ENCODE measurements around the gene LDB2.
A peak's percentile ranks its signal among the peaks of the same experiment; 100 is the strongest.

Gene LDB2

DNA sequence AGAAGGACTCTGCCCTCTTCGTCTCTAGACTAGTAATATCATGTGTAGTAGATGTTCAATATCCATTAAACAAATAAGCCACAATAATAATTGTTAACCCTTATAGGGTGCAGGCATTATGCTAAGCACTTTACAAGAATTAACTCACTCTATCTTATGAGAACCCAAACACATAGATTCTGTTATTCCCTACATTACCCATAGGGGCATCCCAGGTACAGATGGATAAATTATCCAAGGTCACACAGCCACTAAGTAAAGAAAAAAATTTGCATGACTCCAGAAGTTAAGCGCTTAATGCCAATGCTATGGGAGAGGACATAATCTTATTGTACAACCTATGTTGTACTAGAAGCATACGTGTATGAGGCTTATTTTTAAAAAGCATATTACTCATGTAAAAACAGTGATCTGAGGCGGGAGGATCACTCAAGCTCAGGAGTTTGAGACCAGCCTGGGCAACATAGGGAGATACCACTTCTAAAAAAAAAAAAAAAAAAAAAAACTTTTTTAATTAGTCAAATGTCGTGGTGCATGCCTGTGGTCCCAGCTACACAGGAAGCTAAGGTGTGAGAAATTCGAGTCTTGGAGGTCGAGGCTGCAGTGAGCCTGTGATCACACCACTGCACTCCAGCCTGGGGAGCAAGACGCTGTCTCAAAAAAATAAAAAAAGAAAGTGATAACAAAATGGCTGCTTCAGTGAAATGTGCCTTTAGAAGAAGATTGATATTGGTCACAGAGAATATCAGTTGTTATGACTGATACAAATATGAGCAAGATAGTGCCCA lies 13.6 kb downstream of the LDB2 start:
- no peak for DNase-seq

- no peak for DNase-seq
These were observed 14.6 kb downstream of the LDB2 start for GRCh38 chr4:16883806-16884205.

GRCh38 chr4:16881151-16881884 lies 17.1 kb downstream of the LDB2 start:
- DNase-seq, result no peak

- peak; percentile 68 for DNase-seq
These were observed 23.0 kb downstream of the LDB2 start for GRCh38 chr4:16875487-16875886.

DNA sequence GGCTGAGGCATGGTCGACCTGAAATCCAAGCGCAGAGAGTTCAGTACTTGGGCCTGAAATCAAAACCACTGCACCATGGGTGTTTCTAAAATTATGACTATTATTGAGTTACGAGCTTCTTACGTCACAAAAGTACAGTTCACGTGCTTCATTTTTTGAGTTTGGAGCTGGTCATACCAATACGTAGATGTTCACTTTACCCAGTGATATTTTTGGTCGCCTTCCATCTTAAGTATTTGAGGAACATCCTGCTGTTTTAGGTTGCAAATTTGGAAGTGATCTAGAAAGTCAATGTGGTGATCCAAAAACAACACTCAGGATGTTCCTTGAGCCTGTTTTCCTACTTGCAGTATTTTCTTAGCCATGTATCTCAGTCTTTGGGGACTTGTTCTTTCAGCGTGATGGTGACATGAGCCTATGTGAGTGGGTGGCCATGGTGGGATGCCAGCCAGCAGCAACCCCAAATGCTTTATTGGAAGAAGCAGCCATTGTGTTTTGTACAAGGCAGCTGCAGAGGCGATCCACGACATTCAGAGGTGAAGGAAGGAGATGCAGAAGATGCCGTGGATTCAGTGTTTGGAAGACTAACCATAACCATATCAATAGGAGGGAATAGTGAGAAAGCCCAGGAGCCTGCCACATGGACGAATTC lies 28.7 kb downstream of the LDB2 start:
- no peak for DNase-seq

- no peak for DNase-seq
These were observed 29.8 kb downstream of the LDB2 start for GRCh38 chr4:16868674-16869073.

DNA sequence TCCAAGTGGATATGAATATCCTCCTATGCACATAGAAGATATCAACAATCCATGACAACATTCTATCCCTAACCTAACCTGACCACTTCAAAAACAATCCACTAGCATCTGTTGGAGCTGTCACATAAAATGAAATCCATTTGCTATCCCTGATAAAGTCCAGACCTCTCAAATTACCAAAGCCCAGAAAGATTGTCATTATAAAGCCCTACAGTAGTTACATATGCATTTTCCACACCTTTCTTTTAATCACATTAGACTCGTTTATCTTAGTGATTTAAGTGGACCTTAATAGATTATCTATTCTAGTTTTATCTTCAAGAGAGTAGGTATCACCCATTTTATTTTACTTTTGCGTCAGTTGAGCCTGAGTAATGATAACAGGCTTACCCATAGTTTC lies 30.6 kb downstream of the LDB2 start:
- DNase-seq, result no peak

DNA sequence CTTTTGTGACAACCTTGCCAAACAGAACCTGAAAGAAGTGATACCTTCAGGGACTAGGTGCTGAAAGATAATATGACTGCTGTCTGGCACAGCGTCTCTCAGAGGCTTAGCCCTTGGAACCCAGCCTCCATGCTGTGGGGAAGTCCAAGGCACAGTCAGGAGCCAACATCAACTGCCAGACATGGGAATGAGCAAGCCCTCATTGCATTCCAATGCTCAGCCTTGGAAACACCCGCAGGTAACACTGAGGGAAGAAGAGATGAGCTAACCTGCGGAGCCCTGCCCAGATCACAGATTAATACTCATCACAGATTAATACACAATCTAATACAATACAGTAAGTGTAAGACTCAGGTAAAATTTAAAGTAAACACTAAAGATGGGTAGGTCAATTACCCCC lies 31.5 kb downstream of the LDB2 start:
- no peak for DNase-seq

GRCh38 chr4:16865897-16866283 lies 32.6 kb downstream of the LDB2 start:
- no peak for DNase-seq

- DNase-seq, result no peak
These were observed 33.1 kb downstream of the LDB2 start for GRCh38 chr4:16865209-16865896.

DNA sequence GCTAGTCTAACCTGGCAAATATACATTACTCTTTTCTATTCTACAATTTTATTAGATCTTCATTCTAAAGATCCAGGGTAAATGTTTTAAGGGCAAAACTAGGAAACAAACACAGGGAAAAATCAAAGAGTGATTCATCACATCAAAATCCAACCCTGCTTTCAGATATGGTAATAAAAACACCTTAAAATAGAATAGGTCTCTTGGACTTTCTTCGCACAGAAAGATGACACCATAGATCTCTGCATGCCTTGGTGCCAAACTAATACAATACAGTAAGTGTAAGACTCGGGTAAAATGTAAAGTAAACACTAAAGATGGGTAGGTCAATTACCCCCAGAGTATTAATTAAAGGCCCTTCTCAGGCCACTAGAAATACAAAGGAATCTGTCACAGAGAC lies 34.2 kb downstream of the LDB2 start:
- peak; percentile 3 for DNase-seq

GRCh38 chr4:16862697-16863096 lies 35.7 kb downstream of the LDB2 start:
- no peak for DNase-seq

GRCh38 chr4:16860516-16860915 lies 37.9 kb downstream of the LDB2 start:
- peak; percentile 16 for DNase-seq

GRCh38 chr4:16859031-16859430 lies 39.4 kb downstream of the LDB2 start:
- DNase-seq, result no peak

DNA sequence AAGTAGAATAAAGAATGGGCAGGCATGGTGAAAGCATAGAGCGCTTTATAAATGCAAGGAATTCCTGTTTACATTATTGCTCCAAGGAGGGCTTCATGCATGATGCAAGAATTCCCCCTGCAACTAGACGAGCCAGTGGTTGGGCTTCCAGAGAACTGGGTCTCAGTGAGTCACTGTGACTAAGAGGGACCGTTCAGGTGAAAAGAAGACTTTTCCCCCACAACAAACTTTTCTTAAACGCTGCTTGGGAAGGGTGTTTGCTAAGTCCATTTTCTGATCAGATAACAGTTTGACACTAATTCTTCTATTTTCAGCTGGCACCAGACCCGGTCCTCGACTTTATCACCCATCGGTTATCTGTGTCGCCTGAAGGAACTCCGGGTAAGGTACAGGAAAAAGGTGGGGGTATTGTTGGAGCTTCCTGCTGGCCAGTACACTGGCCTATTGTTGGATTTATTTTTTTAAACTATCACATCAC lies 40.1 kb downstream of the LDB2 start:
- peak; percentile 45 for DNase-seq

DNA sequence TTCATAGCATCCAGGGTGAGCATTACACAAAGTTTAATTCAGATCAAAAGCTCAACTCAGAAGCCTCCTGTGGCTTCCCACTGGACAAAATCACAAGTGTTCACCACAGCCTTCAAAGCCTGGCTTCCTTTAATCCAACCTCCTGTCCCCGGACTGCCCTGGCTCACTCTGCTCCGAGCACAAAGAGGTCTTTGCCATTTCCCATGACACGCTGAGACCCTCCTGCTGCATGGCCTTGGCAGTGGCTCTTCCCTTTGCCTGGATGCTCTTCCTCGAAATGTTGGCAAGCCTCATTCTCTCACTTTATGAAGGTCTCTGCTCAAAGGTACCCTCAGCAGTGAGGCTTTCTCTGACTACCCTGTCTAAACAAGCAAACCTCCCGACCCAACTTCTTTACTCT lies 41.0 kb downstream of the LDB2 start:
- no peak for DNase-seq

DNA sequence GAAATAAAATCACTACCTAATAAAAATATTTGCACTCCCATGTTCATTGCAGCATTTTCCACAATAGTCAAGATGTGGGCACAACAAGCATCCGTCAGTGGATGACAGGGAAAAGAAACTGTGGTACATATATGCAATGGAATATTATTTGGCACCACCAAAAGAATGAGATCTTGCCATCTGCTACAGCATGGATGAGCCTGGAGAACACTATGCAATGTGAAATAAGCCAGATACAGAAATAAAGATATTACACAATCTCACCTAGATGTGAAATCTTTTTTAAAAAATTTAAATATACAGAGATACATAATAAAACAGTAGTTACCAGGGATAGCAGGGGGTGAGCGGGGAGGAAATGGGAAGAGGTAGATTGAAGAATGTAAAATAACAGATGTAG lies 44.8 kb downstream of the LDB2 start:
- no peak for DNase-seq

DNA sequence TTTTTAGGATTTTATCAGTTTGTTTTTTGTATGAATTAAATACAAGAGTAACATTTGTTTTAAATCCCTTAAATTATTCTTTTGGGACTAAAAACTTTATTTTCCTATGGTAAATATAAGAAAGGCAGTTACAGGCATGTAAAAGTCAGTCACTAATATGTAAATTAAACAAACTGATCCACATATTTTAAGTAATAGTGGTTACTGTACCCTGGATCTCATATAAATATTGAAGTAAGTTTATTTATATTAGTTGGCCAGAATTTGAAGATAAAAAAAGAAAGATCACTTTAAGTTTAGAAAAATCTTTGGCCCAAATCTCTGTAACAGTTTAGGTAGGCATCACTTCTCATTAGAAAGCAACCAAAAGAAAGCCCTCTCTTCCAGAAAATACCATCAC lies 45.8 kb downstream of the LDB2 start:
- no peak for DNase-seq

DNA sequence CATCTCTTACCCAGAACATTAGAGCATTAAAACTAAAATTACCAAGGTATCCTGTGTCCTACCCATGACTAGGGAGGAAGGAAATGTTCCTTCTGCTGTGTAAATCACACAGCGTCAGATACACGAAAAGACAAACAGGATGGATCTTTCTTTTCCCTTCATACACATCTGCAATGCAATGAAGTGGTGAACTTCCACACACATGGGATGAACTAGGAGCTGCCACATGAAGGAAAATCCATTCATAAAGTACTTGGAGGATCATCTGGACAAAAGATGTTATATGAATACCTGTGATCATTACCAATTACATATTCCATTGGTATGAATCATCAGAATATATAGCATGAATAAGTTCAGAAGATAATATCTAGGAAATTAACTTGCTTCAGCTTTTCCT lies 46.2 kb downstream of the LDB2 start:
- no peak for DNase-seq

- DNase-seq, result no peak
These were observed 51.8 kb downstream of the LDB2 start for GRCh38 chr4:16846540-16847117.

DNA sequence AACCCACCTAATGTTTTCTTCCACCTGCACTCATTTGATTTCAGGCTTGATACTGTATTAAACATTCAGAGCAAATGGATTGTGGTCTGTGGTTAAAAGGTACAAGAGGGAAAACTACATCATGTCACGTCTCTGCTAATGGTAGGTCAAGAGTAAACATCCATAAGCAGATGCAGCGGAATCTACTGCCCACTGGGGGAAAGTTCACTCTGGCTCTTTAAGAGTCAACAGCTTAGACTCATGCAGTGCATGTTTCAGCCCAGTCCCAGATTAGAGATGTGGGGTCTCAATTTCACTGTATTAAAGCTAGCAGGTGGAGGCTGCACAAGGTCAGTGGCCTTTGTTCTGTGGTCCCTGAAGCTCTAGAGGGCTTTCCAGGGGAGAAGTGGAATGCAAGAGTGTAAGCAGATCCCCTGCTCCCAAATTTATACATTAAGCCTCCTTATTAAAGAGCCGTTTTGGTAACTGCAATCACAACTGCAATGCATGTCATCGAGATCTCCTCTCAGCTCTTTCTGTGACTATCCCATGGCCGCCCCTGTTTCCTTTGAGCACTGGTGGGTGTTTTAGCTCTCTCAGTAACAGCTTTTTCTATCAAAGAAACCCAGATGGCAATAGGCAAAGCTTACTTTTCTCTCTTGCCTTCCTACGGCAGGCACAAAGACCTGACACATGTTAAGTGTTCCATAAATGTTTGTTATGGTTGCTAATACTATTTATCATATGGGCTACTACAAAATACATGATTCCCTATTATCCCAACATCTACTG lies 53.4 kb downstream of the LDB2 start:
- no peak for DNase-seq
